T1000 (cell line): ENCODE data around the gene PTGFR.

Experiments used
- DNase-seq: peaks from one replicate; lab custom pipeline; 2025; ENCODE audit warnings: mixed read lengths; lab: John Stamatoyannopoulos, UW

PTGFR gene, protein sequence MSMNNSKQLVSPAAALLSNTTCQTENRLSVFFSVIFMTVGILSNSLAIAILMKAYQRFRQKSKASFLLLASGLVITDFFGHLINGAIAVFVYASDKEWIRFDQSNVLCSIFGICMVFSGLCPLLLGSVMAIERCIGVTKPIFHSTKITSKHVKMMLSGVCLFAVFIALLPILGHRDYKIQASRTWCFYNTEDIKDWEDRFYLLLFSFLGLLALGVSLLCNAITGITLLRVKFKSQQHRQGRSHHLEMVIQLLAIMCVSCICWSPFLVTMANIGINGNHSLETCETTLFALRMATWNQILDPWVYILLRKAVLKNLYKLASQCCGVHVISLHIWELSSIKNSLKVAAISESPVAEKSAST

DNA sequence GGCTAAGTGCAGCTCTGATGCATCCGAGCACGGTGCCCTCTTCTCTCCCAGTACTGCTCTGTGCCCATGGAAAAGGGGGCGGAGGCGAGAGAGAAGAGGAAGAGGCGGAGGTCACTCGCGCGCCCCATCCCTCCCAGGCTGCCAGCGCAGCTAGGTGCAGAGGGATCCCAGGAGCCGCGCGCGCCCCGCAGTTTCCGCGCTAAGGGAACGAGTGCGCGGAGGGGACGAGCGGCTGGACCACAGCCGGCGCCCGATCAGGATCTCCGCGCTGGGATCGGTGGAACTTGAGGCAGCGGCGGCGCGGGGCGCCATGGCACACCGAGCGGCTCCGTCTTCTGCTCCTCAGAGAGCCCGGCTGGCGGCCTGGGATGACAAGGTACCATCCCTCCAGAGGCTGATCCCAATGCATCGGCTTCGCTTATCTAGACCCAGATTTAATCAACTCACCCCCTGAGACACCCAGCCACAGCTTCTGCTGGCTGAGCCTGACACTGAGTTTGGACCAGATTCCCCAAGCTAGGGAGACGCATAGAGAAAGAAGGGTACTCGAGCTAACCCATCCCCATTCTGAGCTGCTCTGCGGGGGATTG, at the start of gene PTGFR:
Gene PTGFR (plus strand): TSS at position 114 of the 590 bp plus-strand sequence. CDS start 1,770 bp downstream, outside the sequence.
- DNase-seq, result peak; percentile 58

DNA sequence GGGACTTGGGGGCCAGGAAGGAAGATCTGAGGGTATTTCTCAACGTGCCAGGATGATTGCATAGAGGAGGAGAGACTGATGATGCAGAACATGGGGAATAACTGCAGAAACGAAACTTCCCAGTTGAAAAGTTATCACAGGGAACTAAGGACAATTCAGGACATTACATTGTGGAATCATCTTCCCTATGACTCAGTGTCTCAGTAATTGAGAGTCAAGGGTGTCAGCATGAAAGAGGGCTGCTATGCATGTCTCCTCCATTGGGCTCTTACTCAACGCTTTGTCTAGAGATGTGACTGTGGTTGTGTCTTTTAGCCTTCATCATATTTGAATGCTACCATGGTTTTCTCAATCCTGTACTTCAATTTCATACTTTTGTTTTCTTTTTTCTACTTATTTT, 48.9 kb upstream of the PTGFR start:
- DNase-seq, result peak; percentile 4

DNA sequence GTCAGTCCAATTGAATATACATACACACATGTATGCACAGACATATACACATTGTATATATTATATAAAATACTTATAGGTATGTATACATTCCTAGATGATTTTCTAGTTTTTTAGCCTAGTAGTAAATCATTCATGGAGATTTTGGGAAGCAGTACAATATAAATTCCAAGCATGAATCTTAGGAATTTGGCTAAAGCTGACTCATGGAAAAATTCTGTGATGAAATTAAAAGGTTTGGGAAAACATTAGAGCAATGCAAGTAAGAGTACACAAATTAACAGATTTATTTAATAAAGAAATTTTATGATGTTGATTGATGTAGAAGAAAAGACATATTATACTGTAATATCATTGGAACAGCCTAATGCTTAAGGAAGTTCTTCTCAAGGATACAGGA, 43.7 kb upstream of the PTGFR start:
- no peak for DNase-seq

DNA sequence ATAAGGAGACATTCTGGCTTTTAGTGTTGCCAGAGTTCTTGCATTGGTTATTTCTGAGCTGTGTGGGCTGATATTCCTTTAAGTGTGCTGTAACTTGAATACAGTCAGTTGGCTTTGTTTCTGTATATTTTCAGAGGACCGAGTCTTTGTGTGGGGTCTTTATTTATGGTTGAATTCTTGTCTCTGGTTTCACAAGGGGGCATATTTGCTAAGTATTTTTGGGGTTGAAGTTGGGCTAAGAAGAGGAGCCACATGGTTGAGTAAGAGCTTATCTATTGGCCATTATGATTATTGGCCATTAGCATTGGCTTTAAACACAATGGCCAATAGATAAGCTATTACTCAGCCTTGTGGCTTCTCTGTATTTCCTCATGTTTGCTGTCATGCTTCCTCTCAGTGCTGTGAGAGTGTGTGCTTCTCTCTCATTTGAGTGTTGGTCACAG, 26.3 kb upstream of the PTGFR start:
- DNase-seq, result no peak

DNA sequence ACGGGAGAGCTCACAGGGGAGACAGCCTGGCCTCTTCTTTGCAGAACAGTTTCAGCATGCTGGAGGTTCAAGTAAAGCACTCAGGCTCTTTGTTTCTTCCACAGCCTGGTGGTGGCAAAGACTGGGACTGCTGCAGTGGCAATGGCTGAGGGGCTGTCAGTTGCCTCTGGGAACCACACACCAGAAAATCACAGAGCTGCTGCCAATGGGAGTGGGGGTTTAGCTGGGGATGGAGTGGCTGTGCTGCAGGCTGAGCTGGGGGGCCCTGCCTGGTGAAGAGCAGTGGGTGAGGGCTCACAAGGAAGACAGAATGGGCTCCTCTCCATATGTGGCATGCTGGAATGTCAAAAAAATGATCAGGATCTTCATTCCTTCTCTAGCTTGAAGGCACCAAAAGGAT, 25.6 kb upstream of the PTGFR start:
- DNase-seq, result no peak

DNA sequence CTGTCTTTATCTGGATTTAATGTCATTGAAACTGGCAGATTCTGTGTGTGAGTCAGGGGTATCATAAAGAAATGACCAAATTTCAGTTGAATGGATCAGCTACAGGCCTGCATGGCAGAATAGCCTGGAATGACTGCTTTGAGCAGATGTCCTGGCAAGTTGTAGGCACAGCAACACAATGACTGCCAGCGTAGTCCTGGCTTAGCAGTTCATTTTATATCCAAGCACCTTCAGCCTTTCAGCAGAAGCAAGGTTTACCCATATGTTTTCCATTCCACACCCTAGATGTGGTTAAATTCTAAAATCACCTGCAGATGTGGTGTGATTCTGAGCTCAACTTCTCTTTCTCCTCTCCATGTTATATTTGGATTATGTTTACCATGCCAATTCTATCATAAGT, 22.3 kb upstream of the PTGFR start:
- no peak for DNase-seq

DNA sequence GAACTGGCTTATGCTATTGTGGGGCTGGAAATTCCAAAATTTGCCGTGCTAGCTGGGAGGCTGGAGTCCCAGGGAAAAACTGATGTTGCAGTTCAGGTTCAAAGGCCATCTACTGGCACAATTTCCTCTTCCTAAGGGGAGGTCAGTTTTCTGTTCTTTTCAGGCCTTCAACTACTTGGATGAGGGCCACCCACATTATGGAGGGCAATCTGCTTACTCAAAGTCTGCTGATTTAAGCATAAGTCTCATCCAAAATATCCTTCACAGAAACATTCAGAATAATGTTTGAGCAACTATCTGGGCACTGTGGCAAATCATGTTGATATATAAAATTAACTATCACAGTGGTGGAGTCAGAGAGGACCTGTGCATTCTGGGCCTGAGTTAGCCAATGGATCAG, 21.2 kb upstream of the PTGFR start:
- no peak for DNase-seq

DNA sequence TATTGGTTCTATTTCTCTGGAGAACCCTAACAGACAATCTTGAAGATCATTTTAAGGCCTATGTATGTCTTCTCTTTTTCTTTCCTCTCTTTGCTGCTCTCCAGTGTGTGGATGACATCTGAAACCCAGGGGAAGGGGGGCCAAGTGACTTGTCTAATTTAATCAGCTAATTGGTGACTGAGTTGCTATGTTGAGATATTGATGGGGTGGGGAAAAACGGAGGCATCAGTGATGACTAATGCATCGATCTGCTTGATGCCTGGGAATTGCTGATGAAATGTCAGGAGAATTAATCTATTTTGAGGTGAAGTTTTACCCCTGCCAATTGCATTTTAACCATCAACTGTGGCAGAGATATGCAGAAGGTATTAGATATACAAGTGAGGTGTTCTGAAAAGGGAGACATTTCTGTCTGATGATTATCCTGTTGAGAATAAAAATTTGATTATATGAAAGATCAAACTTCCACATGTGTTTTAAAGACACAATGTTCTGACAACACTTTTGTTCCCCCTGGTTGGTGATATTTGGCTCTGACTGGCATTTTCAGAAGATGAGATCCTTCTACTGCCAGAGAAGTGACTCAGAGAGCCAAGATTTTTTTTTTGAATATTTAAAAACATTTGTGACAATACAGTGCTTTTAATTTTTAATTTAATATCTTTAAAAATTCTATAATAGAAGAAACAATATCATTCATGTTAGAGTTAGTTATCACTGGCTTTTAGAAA, 18.7 kb upstream of the PTGFR start:
- no peak for DNase-seq

DNA sequence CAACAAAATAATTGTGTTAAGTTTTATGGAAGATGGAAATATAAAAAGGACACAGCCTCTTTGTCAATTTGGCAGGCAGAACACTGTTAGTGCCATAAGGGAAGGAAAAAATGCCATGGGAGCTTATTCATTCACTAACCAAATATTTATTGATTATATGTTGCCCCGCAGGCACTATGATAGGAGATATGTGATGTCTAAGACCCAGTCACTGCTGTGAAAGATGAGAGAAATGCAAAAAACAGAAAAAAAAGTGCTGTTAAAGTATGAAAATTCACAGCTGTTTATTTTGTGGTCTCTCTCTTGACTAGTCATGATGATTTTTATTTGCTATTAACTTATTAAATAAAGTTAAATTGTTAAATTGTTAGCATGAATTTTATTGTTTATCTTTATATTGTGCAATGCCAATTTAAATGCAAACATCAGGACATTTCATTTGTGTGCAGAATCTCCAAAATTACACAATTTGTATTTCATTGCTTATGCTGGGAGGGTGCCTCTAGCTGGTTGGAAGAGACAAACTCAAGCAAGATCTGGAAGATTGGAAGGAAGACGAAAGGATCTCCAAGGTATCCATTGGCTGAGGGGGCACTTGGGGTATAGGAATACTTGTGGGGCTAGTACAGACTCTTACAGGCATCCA, 17.8 kb upstream of the PTGFR start:
- no peak for DNase-seq

DNA sequence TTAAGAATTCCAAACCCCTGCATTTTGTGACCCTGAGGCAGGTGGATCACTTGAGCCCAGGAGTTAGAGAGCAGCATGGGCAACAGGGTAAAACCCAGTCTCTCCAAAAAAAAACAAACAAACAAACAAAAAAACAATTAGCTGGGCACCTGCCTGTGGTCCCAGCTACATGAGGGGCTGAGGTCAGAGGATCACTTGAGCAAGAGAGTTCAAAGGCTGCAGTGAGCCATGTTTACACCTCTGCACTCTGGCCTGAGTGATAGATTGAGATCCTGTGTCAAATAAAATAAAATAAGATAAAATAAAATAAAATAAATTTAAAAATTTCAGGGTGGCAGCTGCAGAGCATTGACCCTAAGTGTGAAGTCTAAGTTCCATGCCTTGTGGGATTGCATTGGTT, 16.7 kb upstream of the PTGFR start:
- DNase-seq, result no peak

DNA sequence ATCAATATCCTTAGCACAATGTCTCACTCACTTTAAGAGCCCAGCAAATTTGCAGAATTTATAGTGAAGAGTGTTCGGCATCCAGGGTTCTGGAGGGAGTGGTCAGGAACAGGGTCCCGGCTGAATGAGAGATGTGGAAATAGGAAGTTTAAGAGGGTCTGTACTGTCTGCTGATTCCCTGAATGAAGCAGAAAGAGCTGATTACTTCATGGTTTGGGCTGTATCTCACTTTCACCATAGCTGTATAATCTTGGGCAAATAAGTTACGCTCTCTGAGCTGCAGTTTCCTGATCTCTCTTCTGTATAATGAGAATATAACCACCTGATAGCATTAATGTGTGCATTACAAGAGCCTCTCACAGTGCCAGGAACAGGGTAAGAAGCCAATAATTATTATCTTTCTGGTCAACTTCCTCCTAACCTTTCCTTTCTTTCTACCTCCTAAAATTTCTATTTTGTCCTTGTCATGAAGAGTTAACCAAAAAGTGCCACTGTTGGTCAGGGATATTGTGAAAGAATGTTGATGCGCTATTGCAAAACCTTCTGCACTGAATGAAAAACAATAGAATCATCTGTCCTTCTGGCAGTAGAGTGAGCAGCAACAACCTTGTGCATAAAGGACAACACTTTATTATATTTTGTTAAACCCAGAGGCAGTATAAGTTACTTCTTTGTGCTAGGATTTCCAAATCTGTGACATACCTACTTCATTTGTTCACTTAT, 14.7 kb upstream of the PTGFR start:
- no peak for DNase-seq

DNA sequence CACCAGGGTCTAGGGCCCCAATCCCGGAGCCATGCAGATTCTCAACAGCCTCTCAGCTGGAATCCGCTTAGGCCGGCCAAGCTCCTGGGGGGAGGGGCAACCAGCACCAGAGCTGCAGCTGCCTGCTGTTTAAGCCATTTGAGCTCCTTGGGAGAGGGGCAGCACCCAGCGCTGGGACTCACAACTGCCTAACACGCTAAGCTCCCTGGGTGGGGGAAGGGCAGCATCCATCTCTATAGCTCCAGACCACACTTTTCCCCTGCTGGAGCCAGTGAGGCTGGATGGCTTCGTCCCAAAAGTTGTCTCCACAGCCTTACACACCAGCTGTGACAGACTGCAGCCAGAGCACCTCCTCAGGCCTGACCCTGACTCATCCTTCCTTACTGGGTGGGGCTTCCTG, 6.9 kb upstream of the PTGFR start:
- DNase-seq, result no peak

DNA sequence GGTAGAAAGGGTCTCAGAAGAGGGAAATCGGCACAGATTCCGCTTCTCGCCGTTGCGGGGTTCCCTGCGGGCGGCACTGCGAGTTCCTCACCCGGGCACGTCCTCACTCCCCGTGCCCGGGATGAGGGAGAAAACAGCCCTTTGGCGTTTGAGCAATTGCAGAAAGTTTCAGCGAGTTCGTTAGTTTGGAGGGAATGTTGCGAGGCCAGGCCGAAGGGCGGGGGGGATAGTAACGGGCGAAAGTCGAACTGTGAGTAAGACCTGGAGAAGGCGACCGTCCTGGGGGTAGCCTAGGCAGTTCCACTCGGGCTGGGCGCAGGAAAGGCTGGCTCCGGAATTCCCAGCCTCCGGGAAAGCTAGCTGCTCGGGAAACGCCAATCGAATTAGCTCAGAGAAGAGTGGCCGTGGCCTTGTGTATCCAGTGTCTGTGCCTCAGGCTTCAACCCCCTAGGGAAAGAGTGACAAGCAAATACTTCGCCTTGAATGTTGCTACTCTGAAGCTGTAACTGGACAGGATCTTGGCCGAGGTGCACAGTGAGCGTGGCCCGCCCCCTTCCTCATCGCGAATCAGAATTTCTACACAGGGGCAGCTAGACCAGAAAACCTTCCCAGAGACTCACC, 787 bp downstream of the PTGFR start:
- DNase-seq, result peak; percentile 78

DNA sequence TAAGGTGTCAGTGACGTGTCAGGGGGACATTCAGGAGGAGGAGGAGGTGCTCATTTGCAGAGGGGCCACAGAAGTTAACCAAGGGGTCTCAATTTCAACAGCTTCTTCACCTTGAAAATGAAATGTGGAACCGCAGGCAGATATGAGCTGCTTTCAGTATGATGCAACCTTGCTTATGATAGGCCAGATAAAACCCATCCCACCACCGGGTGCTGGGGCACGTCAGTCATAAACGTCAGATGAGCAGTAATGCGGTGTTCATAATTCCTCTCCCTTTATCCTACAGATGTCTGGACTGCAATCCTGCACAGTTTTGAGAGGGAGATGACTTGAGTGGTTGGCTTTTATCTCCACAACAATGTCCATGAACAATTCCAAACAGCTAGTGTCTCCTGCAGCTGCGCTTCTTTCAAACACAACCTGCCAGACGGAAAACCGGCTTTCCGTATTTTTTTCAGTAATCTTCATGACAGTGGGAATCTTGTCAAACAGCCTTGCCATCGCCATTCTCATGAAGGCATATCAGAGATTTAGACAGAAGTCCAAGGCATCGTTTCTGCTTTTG, 1.7 kb downstream of the PTGFR start:
- no peak for DNase-seq

DNA sequence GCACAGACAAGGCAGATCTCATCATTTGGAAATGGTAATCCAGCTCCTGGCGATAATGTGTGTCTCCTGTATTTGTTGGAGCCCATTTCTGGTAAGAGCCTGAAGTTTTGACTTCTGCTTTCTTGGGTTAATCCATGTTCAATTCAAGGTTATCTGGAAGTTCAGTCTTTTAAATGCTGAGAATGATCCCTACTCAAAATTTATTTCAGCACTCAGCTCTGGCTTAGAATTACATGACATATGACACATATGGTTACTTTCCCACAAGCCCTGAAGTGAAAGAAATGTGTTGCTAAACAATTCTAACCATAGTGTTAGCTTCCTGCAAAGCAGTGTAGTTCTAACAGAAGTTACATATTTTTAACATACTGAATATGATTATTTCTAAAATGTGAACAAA, 2.7 kb downstream of the PTGFR start:
- DNase-seq, result no peak

DNA sequence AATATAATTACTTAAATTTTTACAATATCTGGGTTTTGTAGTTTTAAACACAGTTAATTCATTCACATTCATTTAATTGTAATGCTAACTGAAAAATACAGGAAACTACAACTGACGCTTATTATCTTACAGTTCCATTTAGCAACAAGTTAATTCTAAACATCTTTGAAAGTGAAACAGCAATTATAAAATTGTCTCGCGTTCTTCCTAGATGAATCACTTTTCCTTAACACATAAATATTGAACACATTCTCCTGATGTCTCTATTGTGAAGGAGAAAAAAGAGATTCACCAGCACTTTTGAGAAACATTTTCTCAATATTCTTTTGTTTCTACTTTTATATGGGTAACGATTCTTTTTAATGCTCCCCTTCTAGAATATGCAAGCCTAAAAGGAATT, 6.4 kb downstream of the PTGFR start:
- DNase-seq, result no peak

DNA sequence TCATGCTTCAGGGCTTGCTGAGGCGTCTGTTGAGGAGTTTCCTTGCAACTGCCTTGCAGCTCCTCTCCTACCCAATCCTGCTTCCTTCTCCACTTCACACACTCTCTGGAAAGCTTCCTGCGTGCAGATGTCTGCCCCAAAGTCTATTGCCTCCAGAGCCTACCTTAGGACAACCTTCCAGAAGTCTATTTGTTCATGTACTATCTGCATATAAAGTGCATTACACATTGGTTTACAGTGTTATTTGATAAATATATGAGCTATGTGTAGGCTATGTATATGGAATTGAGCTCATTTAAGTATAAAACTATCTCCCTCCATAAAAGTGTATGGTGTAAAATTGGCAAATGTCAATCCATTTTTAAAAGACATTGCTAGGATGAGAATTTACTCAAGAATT, 9.8 kb downstream of the PTGFR start:
- DNase-seq, result no peak

DNA sequence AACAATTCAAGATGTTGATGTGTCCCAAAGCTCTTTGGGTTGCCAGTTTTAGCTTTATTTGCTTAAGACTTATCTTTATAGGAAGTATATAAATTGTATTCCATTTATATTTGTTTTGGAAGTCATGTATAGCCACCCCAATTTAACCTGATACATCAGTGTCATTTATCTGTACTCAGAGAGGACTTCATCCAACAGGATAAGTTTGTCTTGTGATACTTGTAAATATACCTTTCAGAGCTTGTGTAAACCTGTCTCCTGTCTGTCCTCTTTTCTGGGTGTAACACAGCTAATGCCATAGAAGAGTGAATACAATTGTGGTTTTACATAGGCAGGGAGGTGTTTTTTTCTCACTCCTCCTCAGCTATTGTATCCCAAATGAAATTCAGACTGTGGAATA, 10.4 kb downstream of the PTGFR start:
- DNase-seq, result no peak

DNA sequence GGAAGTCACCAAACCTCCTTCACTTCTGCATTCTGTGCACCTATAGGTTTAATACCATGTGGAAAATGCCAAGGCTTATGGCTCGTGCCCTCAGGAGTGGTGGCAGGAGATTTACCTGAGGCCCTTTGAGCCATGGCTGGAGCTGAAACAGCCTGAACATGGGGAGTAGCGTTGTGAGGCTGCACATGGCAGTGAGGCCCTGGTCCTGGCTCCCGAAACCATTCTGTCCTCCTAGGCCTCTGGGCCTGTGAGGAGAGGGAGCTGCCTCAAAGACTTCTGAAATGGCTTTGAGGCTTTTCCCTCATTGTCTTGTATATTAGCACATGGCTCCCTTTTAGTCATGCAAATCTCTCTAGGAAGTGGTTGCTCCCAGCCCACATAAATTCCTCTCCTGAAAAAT, 20.6 kb downstream of the PTGFR start:
- DNase-seq, result no peak

DNA sequence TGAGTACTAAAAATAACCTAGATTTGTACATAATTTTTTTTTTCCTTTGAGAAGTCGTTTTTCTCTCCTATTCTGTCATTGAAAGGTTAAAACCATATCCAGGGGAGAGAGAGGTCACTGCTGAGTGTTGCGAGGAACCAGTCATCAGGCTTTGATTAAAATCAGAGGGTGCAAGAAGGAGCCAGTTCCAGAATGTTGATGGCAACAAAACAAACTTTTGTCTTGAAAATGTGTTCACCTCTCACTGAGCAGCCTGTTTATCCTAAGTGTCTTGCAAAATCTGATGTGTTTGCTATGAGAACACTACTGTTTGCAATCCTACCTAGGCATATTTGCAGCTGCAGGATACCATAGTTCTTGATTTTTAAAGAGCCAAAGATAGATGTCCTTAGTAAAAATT, 25.9 kb downstream of the PTGFR start:
- no peak for DNase-seq

DNA sequence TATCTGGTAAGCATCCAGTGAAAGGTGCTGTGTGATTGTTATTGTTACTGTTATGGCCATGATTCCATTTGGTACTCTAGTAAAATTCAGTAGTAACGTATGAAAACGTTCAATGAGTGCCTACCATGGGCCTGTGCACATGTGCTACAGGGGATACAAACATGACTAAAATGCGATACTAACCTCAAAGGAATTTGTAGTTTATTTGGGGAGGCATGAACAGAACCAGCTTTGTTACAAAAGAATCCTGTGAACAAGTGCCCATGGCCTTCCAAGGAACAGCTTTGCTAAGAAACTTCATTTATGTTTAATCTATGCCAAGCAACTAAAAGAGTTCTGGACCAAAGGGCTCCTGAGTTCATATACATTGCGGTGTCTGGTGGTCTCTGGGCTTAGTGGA, 28.7 kb downstream of the PTGFR start:
- no peak for DNase-seq
